ENCODE measurements around the gene DHCR7.

GRCh38 chr11:71459767-71460320 is 11.7 kb upstream of the DHCR7 start:
- no peak for TF ChIP-seq CTCF (IDR thresholded peaks at IDR 0.05)
- no peak for TF ChIP-seq POLR2A (IDR thresholded peaks at IDR 0.05)
